LNCaP clone FGC (cell line): ENCODE measurements around the gene PACSIN2.

Source experiments
- DNase-seq: peaks from one replicate; pipeline ENCODE4 v3.0.0-alpha.2; 2011; ENCODE audit warnings: low read depth
- H3K4me3 ChIP-seq: 2 replicates; pipeline ENCODE4 v1.5.1; 2011; ENCODE audit warnings: mild to moderate bottlenecking, low read depth, low read length, control low read depth
- TF ChIP-seq, protein P1 (sequence below): IDR thresholded peaks from 2 replicates; pipeline ENCODE4 v1.5.1; 2012; ENCODE audit warnings: mild to moderate bottlenecking; ENCODE audit not compliant: control insufficient read depth, insufficient read depth; ENCODE audit errors: extremely low read depth

Gene PACSIN2

DNA sequence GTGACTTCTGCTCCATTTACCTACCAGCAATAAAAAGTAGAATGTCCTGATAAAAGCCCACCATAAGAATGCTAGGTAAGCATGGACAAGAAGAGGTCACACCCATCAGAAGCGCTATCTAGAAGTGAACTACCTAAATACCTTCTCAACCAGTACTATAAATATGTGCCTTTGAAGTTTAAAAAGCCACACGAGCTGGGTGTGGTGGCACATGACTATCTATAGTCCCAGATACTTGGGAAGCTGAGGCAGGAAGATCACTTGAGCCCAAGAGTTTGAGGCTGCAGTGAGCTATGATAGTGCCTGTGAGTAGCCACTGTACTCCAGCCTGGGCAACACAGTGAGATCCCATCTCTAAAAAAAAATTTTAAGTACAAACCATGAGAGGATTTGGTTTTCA, 66.7 kb downstream of the PACSIN2 start:
- DNase-seq: no peak
- TF ChIP-seq, protein P1, sequence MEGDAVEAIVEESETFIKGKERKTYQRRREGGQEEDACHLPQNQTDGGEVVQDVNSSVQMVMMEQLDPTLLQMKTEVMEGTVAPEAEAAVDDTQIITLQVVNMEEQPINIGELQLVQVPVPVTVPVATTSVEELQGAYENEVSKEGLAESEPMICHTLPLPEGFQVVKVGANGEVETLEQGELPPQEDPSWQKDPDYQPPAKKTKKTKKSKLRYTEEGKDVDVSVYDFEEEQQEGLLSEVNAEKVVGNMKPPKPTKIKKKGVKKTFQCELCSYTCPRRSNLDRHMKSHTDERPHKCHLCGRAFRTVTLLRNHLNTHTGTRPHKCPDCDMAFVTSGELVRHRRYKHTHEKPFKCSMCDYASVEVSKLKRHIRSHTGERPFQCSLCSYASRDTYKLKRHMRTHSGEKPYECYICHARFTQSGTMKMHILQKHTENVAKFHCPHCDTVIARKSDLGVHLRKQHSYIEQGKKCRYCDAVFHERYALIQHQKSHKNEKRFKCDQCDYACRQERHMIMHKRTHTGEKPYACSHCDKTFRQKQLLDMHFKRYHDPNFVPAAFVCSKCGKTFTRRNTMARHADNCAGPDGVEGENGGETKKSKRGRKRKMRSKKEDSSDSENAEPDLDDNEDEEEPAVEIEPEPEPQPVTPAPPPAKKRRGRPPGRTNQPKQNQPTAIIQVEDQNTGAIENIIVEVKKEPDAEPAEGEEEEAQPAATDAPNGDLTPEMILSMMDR: no peak
- no peak overlapping the region for H3K4me3 ChIP-seq

GRCh38 chr22:42947211-42947990, 67.5 kb downstream of the PACSIN2 start:
- no peak for DNase-seq
- H3K4me3 ChIP-seq: no peak overlapping the region
- TF ChIP-seq, protein P1: no peak

- no peak overlapping the region for H3K4me3 ChIP-seq
- TF ChIP-seq, protein P1: no peak
- no peak for DNase-seq
Observed at GRCh38 chr22:42946546-42947198, 68.3 kb downstream of the PACSIN2 start.

GRCh38 chr22:42945736-42946135, 69.2 kb downstream of the PACSIN2 start:
- H3K4me3 ChIP-seq: no peak overlapping the region
- DNase-seq: no peak
- TF ChIP-seq, protein P1: no peak

DNA sequence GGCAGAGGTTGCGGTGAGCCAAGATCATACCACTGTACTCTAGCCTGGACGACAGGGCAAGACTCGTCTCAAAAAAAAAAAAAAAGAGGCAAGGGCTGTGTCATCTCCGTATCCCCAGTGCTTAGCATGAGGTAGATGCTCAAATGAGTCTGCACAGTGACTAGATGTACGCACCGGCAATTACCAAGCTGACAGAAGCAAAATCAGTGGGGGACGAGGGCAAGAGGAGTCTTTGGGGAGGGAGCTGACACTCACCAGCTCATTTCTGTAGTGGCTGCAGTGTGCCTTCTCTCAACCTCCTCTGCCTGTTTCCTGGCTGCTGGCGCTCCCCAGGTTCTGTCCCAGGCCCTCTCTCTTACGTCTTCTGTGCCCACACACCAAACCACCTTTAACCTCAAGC, 69.9 kb downstream of the PACSIN2 start:
- TF ChIP-seq, protein P1: no peak
- H3K4me3 ChIP-seq: no peak overlapping the region
- DNase-seq: no peak

DNA sequence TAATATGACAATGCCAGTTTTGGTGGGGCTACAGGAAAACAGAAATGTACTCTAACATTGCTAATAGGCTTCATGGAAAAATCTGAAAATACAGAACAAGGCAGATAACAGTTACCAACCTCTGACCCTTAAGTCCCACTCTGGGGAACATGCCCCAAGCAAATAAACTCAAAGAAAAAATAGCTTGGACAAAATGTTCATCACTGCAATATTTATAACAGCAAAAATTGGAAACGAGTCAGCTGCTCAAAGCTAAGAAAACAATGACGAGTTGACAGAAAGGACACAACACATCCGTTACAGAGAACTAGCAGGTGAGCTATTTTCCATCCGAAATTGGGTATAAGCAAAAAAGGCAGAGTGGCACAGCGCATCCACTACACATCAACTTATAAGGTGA, 70.5 kb downstream of the PACSIN2 start:
- no peak for DNase-seq
- TF ChIP-seq, protein P1: no peak
- H3K4me3 ChIP-seq: no peak overlapping the region
